Measurements from ENCODE around the gene HSFY2.
"Not testable (repeated sequence)": the region's sequence is repeated elsewhere in the genome, so short reads cannot be mapped to it uniquely, and the experiment has no call there.

Gene HSFY2

GRCh38 chrY:18773635-18774034 is at the start of gene HSFY2:
TSS of gene HSFY2 (minus strand) at chrY:18773735. CDS start at chrY:18773618, 117 bp downstream.
- not testable (repeated sequence) for H3K4me3 ChIP-seq (ENCODE audit: low read length); DNase-seq (ENCODE audit: low read depth)

GRCh38 chrY:18815751-18816150 is 42.2 kb upstream of the HSFY2 start:
- not testable (repeated sequence) for DNase-seq (ENCODE audit: low read depth)

GRCh38 chrY:18788757-18789406 is 15.3 kb upstream of the HSFY2 start:
- H3K4me3 ChIP-seq (ENCODE audit: low read length), result not testable (repeated sequence)

More at GRCh38 chrY:18815751-18816150, 42.2 kb upstream of the HSFY2 start:
- H3K4me3 ChIP-seq (ENCODE audit: low read length), result not testable (repeated sequence)

GRCh38 chrY:18754077-18754476 is 19.5 kb downstream of the HSFY2 start:
- H3K4me3 ChIP-seq (ENCODE audit: low read length); DNase-seq (ENCODE audit: low read depth): not testable (repeated sequence)

More at GRCh38 chrY:18788757-18789406, 15.3 kb upstream of the HSFY2 start:
- DNase-seq (ENCODE audit: low read depth), result not testable (repeated sequence)

- H3K4me3 ChIP-seq (ENCODE audit: low read length); DNase-seq (ENCODE audit: low read depth): not testable (repeated sequence)
These were observed 20.3 kb downstream of the HSFY2 start for GRCh38 chrY:18753133-18753815.

GRCh38 chrY:18723714-18724113 is 49.8 kb downstream of the HSFY2 start:
- not testable (repeated sequence) for DNase-seq (ENCODE audit: low read depth); H3K4me3 ChIP-seq (ENCODE audit: low read length)

Measured in AG10803 (cell line).